ENCODE data around the gene XCL1.
"Not testable (repeated sequence)": the region's sequence is repeated elsewhere in the genome, so short reads cannot be mapped to it uniquely, and the experiment has no call there.

The XCL1 gene

GRCh38 chr1:168568346-168568745, 8.1 kb upstream of the XCL1 start:
- no peak for DNase-seq (ENCODE audit: low read depth, low spot score)
- CTCF ChIA-PET, result interaction anchor here (1.0 to 3.9 kb wide), 2 partner anchors 37 to 128 kb away, joined by 3 to 28 read pairs; no protein-coding TSS in a partner anchor
- POLR2A ChIA-PET, result no interaction called here
- H3K4me3 ChIP-seq (ENCODE audit: low read depth, low read length), result no peak overlapping the region
- no peak for TF ChIP-seq CTCF (IDR thresholded peaks at IDR 0.05; ENCODE audit: insufficient read depth, low read length, missing control alignments)

DNA sequence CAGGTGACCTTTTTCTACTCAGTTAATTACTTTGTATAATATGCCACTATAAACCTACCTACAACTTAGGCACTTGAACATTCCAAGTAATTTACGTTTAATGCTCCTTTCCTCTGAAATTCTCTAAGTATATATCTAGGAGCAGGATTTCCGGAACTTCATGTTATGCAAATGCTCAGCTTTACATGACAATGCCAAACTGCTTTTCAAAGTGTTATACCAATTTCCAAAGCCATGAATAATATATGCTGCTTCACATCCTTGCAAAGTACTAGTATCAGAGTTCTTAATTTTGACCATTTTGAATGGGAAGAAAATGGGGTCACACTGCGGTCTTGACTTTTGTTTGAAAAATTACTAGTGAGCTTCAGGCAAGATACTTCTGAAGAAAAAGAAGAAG, 5.8 kb upstream of the XCL1 start:
- H3K4me3 ChIP-seq (ENCODE audit: low read depth, low read length), result no peak overlapping the region
- ChIA-PET CTCF (interaction anchor here (0.8 to 3.9 kb wide), 3 partner anchors 14 to 228 kb away, joined by 3 to 28 read pairs (median 9); no protein-coding TSS in a partner anchor), POLR2A (no interaction called here)
- no peak for DNase-seq (ENCODE audit: low read depth, low spot score)
- no peak for TF ChIP-seq CTCF (IDR thresholded peaks at IDR 0.05; ENCODE audit: insufficient read depth, low read length, missing control alignments)

DNA sequence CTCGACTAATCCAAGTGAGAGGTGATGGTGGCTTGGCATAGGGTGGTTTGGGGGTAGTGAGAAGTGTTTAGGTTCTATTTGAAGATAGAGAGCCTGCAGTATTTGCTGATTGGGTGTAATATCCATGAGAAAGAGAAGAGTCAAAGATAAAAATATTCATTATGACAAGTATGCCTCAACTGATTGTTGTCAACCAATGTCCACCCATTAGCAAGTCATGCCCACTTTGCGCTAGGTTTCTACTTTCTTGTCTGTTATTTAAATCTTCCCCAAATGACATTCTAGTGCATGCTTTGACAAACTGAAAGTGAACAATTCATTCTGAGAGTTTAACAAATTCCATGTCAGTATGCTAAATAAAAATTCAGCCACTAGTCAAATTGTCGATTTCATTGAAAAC, 3.8 kb upstream of the XCL1 start:
- H3K4me3 ChIP-seq (ENCODE audit: low read depth, low read length), result no peak overlapping the region
- CTCF ChIA-PET, result interaction anchor here (0.7 to 1.0 kb wide), 3 partner anchors 131 to 133 kb away, joined by 3 to 9 read pairs (median 3); no protein-coding TSS in a partner anchor
- DNase-seq (ENCODE audit: low read depth, low spot score), result no peak
- POLR2A ChIA-PET, result no interaction called here
- no peak for TF ChIP-seq CTCF (IDR thresholded peaks at IDR 0.05; ENCODE audit: insufficient read depth, low read length, missing control alignments)

GRCh38 chr1:168574234-168574633, 2.2 kb upstream of the XCL1 start:
- TF ChIP-seq CTCF (IDR thresholded peaks at IDR 0.05; ENCODE audit: insufficient read depth, low read length, missing control alignments), result peak; percentile 28
- DNase-seq (ENCODE audit: low read depth, low spot score); POLR2A ChIA-PET; H3K4me3 ChIP-seq (ENCODE audit: low read depth, low read length): not testable (repeated sequence)
- CTCF ChIA-PET, result interaction anchor here (2.3 kb wide), 1 partner anchor 231 kb away, joined by 10 read pairs; no protein-coding TSS in a partner anchor

- DNase-seq (ENCODE audit: low read depth, low spot score); H3K4me3 ChIP-seq (ENCODE audit: low read depth, low read length); POLR2A ChIA-PET: not testable (repeated sequence)
- CTCF ChIA-PET, result interaction anchor here (1.2 to 2.7 kb wide), 3 partner anchors 137 to 236 kb away, joined by 4 to 9 read pairs (median 8); no protein-coding TSS in a partner anchor
These were observed 2.3 kb downstream of the XCL1 start for GRCh38 chr1:168578531-168579185.

DNA sequence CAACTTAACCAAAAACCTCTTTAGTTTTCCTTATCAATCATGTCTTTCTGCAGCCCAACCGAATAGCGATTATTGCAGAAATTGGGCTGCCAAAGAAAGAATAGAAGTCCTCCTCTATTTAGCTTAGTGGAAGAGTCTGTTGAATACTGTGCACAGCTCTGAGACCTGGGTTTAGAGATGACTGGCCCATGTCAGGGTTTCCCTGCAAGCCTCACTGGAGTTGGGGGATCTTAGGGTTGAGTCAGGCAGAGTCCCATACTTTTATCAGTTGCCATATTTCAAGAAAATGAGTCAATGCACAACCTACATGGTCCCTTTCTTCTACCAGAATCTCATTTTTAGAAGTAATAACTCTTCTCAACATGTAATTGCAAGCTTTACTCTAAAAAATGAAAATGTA, 3.9 kb downstream of the XCL1 start:
- POLR2A ChIA-PET; CTCF ChIA-PET; DNase-seq (ENCODE audit: low read depth, low spot score); H3K4me3 ChIP-seq (ENCODE audit: low read depth, low read length): not testable (repeated sequence)

DNA sequence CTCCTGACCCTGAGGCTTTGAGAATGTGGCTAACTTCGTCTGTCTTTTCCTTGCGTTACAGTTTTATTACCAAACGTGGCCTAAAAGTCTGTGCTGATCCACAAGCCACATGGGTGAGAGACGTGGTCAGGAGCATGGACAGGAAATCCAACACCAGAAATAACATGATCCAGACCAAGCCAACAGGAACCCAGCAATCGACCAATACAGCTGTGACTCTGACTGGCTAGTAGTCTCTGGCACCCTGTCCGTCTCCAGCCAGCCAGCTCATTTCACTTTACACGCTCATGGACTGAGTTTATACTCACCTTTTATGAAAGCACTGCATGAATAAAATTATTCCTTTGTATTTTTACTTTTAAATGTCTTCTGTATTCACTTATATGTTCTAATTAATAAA, 4.6 kb downstream of the XCL1 start:
- CTCF ChIA-PET; H3K4me3 ChIP-seq (ENCODE audit: low read depth, low read length); POLR2A ChIA-PET; DNase-seq (ENCODE audit: low read depth, low spot score): not testable (repeated sequence)
